Cardiac septum (tissue), 1 donor: ENCODE measurements around the gene NCMAP. TPM values are rescaled to one million over a fixed set of nuclear protein-coding genes. Genes with fewer than 3 reads are reported as not detected.

Experiments
- DNase-seq: peaks from one replicate; pipeline ENCODE4 v3.0.0-alpha.2; 2020; ENCODE audit warnings: low spot score
- intact Hi-C: fragments of 100-400 bp; cut with DNase I; formaldehyde crosslinking; loops from one replicate; pipeline ENCODE4 v1.14.0; 2022
- total RNA-seq: library from RNA; stranded (reverse); fragmentation: NEBNext Ultra II Directional; extraction: Animal tissue kit (Norgen Biotek cat#: 25700); gene quantifications from one replicate; pipeline ENCODE4 v1.2.1, GENCODE V29; 2021
- donor health status: DM: no; HTN: no; CAD: no.

The NCMAP gene
- total RNA-seq, 1 donor from 2014 or later: not detected

DNA sequence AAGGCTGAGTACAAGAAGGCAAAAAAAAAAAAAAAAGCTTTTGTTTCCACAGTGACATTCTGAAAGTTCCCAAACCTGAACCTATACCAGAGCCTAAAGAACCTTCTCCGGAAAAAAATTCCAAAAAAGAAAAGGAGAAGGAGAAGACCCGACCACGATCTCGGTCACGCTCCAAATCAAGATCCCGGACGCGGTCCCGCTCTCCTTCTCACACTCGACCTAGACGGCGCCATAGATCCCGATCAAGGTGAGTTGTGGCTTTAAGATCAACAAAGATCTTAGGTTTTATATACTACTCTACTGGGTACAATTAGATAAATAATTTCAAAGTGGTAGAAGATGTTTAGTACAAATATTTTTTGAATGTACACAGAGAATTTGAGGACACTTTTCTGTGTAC, 96.5 kb downstream of the NCMAP start:
- DNase-seq: no peak
- intact Hi-C loops: no loop called here

DNA sequence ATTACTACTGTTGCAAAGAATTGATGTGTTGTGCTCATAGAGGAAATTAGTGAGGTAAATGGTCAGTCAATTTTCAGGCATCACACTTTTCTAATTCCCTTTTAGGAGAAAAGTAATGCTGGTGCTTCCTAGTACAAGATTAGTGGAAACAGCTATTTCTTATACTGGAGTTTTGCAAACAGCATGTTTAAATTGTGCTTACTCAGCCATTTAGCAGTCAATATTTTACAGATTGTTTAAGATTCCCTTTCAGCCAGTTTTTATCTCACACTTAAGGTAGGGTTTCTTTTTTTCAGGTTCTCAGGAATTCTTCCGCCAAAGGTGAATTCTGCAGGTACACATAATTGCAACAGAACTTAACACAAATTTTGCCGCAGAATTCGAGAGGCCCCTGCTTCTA, 98.1 kb downstream of the NCMAP start:
- no peak for DNase-seq
- intact Hi-C loops: no loop called here

DNA sequence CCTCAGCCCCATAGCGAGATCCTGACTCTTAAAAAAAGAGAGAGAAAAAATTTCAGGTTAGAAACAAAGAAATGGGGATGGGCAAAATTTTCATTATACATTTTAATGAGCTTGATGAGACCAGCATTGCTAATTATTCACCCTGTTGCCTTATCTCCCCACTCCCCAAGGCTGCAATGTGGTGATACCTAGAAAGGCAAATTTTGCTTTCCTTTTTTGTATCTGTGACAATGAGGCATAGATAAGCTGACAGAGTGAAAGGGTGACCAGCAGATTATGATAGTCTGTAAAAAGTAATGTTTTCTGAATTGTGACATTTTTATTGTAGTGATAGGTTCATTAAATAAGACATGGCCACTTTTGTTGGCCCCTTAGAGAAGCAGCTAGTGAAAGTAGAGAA, 100.2 kb downstream of the NCMAP start:
- no peak for DNase-seq
- intact Hi-C loops: no loop called here

DNA sequence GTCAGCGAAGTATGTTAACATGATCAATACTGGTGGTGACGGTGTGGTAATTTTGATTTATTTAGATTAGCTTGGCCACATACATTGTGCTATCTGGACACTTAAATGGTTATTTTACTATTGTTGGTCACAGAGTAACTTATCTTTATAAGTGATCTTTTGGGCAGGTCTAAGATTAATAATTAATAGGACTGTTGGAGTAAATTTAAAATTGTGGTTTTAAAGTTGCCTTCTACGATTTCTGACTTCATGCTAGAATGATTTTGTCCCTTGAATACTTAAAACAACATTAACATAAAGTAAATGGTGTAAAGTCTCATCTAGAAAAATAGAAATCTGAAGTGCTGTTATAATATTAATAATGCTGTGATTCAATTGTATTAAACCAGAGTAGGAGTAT, 101.9 kb downstream of the NCMAP start:
- intact Hi-C loops: no loop called here
- DNase-seq: no peak

Other genes with a start within 250 kb of the NCMAP start
- not detected for gene GRHL3, start 236.7 kb upstream of the NCMAP start, total RNA-seq
- gene STPG1, start 142.3 kb upstream of the NCMAP start, total RNA-seq: 5.2 TPM
- gene NIPAL3, start 140.3 kb upstream of the NCMAP start, total RNA-seq: 21.3 TPM
- 5.1 TPM for gene RCAN3, start 53.3 kb upstream of the NCMAP start, total RNA-seq
- gene SRRM1, start 87.2 kb downstream of the NCMAP start, total RNA-seq: 78.2 TPM
- 316 TPM for gene CLIC4, start 189.4 kb downstream of the NCMAP start, total RNA-seq